Measurements from ENCODE around the gene FTCD.

DNA sequence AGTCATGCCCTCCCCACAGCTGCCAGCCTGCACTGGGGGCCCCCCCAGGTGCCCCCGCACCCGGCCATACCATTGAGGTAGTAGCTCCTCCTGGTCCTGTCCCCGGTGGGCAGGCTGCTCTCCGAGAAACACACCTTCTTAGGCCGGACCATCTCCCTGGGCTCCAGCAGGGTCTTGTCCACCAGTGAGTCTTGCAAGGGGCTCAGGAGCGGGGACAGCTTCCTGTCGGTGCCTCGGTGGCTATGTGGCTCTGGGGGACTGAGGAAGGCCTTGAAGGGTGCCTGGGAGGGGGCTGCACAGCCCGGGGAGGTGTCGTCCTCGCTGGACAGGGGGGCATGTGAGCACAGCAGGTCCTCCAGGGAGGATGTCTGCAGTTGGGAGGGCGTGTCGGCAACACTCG, 12.9 kb upstream of the FTCD start:
- TF ChIP-seq, protein P1, sequence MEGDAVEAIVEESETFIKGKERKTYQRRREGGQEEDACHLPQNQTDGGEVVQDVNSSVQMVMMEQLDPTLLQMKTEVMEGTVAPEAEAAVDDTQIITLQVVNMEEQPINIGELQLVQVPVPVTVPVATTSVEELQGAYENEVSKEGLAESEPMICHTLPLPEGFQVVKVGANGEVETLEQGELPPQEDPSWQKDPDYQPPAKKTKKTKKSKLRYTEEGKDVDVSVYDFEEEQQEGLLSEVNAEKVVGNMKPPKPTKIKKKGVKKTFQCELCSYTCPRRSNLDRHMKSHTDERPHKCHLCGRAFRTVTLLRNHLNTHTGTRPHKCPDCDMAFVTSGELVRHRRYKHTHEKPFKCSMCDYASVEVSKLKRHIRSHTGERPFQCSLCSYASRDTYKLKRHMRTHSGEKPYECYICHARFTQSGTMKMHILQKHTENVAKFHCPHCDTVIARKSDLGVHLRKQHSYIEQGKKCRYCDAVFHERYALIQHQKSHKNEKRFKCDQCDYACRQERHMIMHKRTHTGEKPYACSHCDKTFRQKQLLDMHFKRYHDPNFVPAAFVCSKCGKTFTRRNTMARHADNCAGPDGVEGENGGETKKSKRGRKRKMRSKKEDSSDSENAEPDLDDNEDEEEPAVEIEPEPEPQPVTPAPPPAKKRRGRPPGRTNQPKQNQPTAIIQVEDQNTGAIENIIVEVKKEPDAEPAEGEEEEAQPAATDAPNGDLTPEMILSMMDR (conservative IDR thresholded peaks at IDR 0.05 in 1 of 2, IDR thresholded peaks at IDR 0.05 in 1 of 2; ENCODE audit: extremely low read depth in 1 of 2, insufficient read depth in 1 of 2, low read depth in 1 of 2, low read length in 2 of 2), result no peak
- TF ChIP-seq EZH2 (IDR thresholded peaks at IDR 0.05; ENCODE audit: borderline replicate concordance, low read length), result no peak

Data from mammary epithelial cell (primary cell).